ENCODE data around the gene CDC42EP4. TPM values are rescaled to one million over a fixed set of nuclear protein-coding genes. Genes with fewer than 3 reads are reported as not detected.

Gene CDC42EP4
- polyA plus RNA-seq, 1 donor from 2014 or later: 19.4 TPM

DNA sequence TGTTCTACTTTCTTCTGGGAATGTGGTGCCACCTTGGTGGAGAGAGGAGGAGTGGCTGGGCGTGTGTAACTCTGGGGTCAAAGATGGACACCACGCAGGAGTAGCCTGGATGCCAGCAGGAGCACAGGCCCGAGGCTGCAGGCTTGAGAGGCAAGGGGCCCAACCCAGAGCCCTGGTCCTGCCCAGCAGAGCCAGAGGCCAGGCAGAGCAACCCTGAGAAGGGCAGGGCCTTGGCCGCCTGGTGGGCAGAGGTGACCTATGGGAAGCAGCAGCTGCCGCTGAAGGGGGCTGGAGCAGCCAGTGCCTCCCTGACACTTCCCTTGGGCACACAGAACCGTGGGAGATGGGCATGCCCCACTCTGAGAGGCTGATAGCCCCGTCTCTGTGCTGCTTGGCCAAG is 32.1 kb downstream of the CDC42EP4 start:
- H3K27ac ChIP-seq (ENCODE audit: low read length): no peak overlapping the region
- H3K9ac ChIP-seq (ENCODE audit: low read length): no peak overlapping the region
- H3K4me2 ChIP-seq (ENCODE audit: low read length): no peak overlapping the region
- no peaks in the 10 kb centered on the region for H3K27me3 ChIP-seq (ENCODE audit: insufficient read depth, low read depth, low read length)
- H3K4me3 ChIP-seq (ENCODE audit: low read length): no peak overlapping the region
- H3K9me3 ChIP-seq (ENCODE audit: low read length): no peaks in the 10 kb centered on the region
- H3K79me2 ChIP-seq (replicated peaks; ENCODE audit: insufficient read depth, low read length): no peaks in the 10 kb centered on the region
- H3K9me2 ChIP-seq (ENCODE audit: insufficient read depth, low read length): no peaks in the 10 kb centered on the region
- no peaks in the 10 kb centered on the region for H3K36me3 ChIP-seq (ENCODE audit: insufficient read depth, low read length)
- no peak overlapping the region for H2AFZ ChIP-seq (ENCODE audit: low read depth, low read length)
- no peaks in the 10 kb centered on the region for H4K20me1 ChIP-seq (ENCODE audit: insufficient read depth)
- no peaks in the 10 kb centered on the region for H3F3A ChIP-seq (ENCODE audit: insufficient read depth, low read length, poor library complexity, severe bottlenecking)
- no peak for TF ChIP-seq TAF1 (IDR thresholded peaks at IDR 0.05; ENCODE audit: low read depth)
- TF ChIP-seq POLR2AphosphoS5 (IDR thresholded peaks at IDR 0.05): no peak
- TF ChIP-seq MXI1 (conservative IDR thresholded peaks at IDR 0.05; ENCODE audit: poor library complexity, severe bottlenecking): no peak

DNA sequence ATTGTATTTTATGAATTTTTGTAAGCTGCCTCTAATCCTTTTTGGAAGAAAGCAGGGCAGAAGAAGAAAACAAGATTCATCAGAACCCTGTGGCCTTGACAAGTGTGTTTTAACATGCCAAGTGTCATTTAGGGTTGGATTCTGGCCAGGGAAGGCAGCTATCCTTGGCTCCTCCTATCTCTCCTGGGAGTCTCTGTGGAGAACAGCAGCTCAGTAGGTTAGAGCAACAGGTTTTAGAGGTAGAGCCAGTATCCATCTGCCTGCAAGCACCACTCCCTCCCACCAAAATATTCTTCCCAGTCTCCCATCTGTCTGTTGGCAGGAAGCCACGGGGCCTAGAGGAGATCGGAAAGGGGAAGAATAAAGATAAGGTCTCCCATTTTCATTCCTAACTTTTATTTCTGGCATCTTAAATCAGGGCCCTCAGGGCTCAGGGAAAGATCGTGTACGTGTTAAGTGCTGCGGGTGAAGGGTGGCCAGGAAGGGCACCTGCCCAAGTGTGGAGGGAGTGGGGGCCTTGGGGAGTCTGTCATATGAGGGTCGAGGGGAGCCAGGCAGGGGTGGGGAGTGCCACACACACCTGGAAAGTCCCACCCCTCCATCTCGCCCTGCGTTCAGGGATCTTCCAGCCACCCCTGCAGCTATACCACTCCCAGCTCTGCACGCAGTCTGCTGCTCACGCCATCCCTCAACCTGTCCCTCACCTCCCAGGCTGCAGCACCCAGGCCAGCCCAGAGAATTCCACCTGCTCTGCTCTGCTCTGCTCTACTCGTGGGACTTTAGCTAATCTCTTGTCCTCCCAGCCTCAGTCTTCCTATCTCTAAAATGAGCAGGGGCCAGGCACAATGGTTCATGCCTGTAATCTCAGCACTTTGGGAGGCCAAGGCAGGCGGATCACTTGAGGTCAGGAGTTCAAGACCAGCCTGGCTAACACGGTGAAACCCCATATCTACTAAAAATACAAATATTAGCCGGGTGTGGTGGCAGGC is 33.0 kb downstream of the CDC42EP4 start:
- H3K4me3 ChIP-seq (ENCODE audit: low read length): no peak overlapping the region
- no peak overlapping the region for H3K9ac ChIP-seq (ENCODE audit: low read length)
- H4K20me1 ChIP-seq (ENCODE audit: insufficient read depth): no peaks in the 10 kb centered on the region
- no peaks in the 10 kb centered on the region for H3F3A ChIP-seq (ENCODE audit: insufficient read depth, low read length, poor library complexity, severe bottlenecking)
- no peak overlapping the region for H3K4me2 ChIP-seq (ENCODE audit: low read length)
- no peak overlapping the region for H3K27ac ChIP-seq (ENCODE audit: low read length)
- TF ChIP-seq EP300 (conservative IDR thresholded peaks at IDR 0.05; ENCODE audit: poor library complexity, severe bottlenecking) (no peak), SMC3 (conservative IDR thresholded peaks at IDR 0.05; ENCODE audit: poor library complexity) (no peak), REST (IDR thresholded peaks at IDR 0.05; ENCODE audit: borderline replicate concordance) (no peak), EZH2 (IDR thresholded peaks at IDR 0.05; ENCODE audit: borderline replicate concordance, insufficient read depth, low read length, poor library complexity, severe bottlenecking) (no peak), POLR2AphosphoS5 (IDR thresholded peaks at IDR 0.05) (no peak), TAF1 (IDR thresholded peaks at IDR 0.05; ENCODE audit: low read depth) (no peak), MXI1 (conservative IDR thresholded peaks at IDR 0.05; ENCODE audit: poor library complexity, severe bottlenecking) (no peak)
- TF ChIP-seq, protein P1, sequence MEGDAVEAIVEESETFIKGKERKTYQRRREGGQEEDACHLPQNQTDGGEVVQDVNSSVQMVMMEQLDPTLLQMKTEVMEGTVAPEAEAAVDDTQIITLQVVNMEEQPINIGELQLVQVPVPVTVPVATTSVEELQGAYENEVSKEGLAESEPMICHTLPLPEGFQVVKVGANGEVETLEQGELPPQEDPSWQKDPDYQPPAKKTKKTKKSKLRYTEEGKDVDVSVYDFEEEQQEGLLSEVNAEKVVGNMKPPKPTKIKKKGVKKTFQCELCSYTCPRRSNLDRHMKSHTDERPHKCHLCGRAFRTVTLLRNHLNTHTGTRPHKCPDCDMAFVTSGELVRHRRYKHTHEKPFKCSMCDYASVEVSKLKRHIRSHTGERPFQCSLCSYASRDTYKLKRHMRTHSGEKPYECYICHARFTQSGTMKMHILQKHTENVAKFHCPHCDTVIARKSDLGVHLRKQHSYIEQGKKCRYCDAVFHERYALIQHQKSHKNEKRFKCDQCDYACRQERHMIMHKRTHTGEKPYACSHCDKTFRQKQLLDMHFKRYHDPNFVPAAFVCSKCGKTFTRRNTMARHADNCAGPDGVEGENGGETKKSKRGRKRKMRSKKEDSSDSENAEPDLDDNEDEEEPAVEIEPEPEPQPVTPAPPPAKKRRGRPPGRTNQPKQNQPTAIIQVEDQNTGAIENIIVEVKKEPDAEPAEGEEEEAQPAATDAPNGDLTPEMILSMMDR (IDR thresholded peaks at IDR 0.05; ENCODE audit: poor library complexity, severe bottlenecking): no peak
- no peak overlapping the region for H2AFZ ChIP-seq (ENCODE audit: low read depth, low read length)
- no peaks in the 10 kb centered on the region for H3K36me3 ChIP-seq (ENCODE audit: insufficient read depth, low read length)
- no peaks in the 10 kb centered on the region for H3K9me2 ChIP-seq (ENCODE audit: insufficient read depth, low read length)
- no peaks in the 10 kb centered on the region for H3K79me2 ChIP-seq (replicated peaks; ENCODE audit: insufficient read depth, low read length)
- no peaks in the 10 kb centered on the region for H3K9me3 ChIP-seq (ENCODE audit: low read length)
- no peaks in the 10 kb centered on the region for H3K27me3 ChIP-seq (ENCODE audit: insufficient read depth, low read depth, low read length)

Measured in neural cell (in vitro differentiated cells).